HG03558 (cell line): Measurements from ENCODE around the gene TIMP3.

Experiments used
- ATAC-seq: cut with Tn5 transposase; IDR thresholded peaks from one replicate; pipeline ENCODE4 v1.9.1; 2021; ENCODE audit warnings: moderate number of reproducible peaks; ENCODE audit not compliant: unreplicated experiment; ENCODE audit errors: extremely low read depth

Gene TIMP3

DNA sequence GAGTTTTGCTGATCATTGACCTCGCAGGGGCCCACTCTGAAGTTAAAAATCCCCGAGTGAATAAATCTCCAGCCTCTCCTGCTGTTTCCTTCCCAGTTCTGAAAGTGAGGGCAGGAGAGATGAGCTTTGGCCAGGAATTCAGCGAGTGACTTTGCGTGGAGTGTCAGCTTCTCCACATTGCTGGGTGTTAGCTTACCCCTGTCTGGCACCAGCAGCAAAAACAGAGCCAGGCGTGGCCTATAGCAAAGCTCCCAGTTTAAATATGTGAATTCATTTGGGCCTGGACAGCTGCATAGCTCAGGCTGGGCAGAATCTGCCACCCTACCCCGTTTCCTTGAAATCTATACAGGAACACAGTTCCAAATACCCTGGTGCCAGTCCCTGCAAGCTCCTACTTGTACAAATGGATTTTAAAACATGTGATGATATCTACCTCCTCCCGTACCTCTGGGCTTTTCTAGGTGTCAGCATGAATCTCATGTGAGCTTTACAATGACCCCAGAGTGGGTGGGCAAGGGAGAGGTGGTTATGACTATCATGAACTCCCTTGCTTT, 25.6 kb downstream of the TIMP3 start:
- ATAC-seq = no peak

GRCh38 chr22:32828150-32828549, 26.6 kb downstream of the TIMP3 start:
- no peak for ATAC-seq

GRCh38 chr22:32828561-32828960, 27.1 kb downstream of the TIMP3 start:
- no peak for ATAC-seq

DNA sequence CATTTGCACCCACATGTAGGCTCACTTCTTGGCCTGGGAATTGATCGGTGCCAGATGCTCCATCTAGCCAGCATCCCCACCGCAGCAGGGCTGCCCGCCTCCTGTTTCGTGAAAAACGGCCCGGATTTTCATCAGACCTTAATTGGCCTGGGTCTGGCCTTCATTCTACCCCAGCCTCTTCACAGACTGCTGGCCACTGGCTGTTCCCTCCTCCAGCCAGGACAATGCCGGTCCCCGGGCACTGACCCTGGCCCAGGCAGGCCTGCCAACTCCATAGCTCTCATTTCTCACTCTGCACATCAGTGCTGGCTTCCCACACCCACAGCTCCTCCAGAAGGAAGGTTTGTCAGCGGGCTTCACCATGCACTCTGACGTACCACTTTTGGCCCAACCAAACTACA, 27.9 kb downstream of the TIMP3 start:
- ATAC-seq = no peak

DNA sequence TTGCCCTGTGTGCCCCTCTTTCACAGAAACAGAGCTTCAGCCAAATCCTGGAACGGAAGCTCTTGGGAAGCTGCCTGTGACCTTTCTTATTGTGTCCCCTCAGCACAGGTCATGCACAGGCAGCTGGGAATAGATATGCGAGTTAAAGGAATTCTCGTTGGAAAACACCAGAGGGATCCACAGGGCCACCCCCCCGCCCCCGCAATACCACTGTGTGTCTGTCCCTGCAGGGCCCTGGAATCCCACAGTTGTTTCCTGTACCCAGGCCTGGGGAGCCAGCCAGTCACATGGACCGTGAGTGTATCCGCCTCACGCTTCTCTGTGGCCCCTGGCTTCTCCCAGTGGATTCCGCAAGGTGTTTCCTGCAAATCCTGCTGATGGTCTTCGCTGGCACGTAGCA, 29.0 kb downstream of the TIMP3 start:
- no peak for ATAC-seq

GRCh38 chr22:32830957-32831356, 29.5 kb downstream of the TIMP3 start:
- no peak for ATAC-seq

- ATAC-seq = no peak
Observed at GRCh38 chr22:32831584-32831983, 30.1 kb downstream of the TIMP3 start.

DNA sequence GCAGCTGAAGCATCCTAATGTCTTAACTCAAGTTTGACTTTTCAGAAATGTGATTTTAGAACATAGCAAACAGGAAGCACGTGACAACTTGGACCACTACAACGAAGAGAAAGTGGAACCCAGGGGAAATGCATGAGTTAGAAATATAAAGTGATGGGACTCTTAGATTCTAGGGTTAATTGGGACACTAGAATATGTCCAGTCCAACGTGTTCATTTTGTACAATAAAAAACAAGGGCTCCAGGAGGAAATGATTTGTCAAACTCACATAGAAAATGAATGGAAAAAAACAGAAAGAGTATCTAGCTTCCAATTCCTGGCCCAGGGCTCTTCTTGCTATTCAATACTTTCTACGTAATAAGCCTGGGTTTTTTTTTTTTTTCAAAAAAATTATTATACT, 30.7 kb downstream of the TIMP3 start:
- no peak for ATAC-seq

DNA sequence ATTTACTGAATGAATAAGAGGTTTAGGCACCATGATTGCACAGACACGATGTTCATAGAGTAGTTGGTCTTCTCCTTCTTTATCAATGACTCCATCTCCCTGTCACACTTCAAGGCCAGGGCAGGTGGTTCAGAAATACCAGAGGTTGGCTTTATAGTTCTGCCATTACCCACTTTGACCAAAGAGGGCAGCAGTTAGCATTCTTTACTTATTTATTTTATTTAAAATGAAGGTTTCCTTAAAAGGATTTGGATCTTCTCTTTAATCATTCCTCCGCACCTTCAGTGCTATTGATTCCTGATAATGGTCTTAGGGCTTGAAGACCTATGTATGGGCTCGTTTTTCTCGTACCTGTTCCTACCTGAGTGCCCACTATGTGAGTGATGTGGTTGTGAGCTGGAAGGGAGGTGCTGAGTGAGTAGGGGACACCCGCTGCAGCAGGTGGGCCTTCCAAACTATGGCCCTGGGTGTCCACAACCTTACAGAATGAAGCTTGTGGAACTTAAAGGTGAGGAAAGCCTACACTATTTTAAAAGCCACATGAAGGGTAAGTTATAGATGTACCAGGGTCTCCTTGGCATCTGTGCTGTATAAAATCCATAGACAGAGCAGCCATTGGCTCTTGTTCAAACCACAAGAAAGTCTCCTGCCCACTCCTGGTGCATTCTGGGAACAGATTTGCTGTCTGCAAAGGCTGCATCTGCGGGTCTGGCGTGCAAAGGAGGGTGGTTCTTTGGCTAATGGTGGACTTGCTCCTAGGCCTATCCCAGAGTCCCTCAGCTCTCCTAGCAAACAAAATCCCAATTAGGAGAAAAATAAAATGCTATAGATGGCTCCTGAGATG, 35.0 kb downstream of the TIMP3 start:
- ATAC-seq = no peak

GRCh38 chr22:32837142-32837541, 35.6 kb downstream of the TIMP3 start:
- no peak for ATAC-seq

DNA sequence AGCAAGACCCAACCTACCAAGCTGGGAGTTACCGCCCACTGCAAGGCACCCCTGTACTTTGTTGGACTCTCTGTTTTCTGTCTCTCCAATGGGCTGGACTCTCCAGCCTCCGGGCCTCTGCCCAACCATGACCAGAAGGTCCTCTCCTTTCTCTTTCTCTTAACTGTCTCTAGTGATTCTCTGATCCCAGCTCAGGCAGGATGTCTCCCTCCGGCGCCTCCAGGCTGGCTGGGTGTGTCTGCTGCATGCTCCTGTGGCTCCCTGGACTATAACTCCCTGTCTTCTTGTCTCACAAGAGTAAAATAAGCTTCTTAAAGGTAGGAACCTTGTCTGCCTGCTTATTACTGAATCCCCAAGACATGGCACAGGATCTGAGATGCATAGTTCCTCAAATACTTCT, 36.3 kb downstream of the TIMP3 start:
- ATAC-seq = no peak

- ATAC-seq = no peak
Observed at GRCh38 chr22:32839831-32840584, 38.5 kb downstream of the TIMP3 start.

- ATAC-seq = no peak
Observed at GRCh38 chr22:32841175-32841574, 39.7 kb downstream of the TIMP3 start.

DNA sequence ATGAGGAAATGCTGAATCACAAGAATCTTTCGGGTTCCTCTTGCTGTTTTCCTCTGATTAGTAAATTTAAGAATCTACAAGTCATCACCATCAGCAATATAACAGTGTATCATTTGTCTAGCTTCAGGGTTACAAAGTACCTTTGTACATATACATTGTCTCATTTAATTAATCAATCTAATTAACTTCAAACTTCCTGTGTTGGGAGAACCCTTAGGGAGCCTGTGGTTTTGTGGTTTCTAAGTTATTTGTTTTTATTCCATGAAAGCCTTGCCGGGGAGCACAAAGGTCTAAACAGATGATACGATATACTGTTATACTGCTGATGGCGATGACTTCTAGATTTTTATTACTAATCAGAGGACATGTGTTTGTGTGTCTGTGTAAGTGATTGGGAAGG, 41.0 kb downstream of the TIMP3 start:
- no peak for ATAC-seq

- ATAC-seq = no peak
Observed at GRCh38 chr22:32843300-32843699, 41.8 kb downstream of the TIMP3 start.

DNA sequence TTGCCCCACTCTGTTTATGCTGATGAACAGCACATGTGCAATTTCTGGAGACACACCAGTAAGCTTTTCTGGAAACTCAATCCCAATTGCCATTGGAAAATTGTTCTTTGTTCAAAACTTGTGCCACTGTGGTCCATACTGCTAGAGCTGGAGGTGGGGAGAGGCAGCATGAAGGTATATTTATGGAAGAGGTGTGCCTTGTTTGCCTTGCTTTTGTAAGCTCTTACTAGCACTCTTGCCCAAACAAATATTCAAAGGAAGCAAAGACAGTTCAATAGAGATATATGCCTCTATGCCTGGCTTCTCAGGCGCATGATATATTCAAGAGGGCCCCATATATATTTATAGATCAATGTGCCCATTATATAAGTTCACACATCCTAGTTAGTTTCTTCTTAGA, 42.7 kb downstream of the TIMP3 start:
- no peak for ATAC-seq

DNA sequence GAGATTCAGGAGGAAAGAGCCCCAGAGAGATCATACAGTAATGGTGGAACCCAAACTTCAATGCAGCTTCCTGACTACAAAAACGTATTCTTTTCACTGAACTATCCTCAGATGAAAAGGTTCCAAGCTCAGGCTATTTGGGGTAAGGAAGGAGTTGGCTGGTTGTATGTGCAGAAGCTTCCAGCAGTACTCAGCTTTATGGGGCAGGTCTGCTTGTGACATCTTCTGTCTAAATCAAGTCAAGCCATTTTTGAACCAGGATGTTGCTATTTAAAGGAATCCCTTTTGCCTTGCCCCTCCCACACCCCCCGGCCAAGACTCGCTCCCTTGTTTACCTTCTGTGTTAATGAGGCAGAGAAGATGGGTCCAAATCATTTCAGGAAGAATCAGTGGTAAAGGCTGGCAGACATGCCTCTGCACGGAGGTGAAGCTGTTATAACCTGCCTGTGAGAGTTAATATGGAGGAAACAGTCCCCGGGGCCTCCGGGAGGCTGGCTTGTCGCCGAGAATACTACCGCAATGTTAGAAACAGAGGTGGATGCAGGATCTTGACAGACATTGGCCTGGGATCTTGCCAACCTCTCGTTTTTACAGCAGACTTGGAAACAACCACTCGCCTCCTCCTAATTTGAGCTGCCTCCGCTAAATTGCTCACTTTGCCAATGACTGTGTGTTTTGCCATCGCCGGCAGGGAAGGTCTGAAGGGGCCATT, 45.4 kb downstream of the TIMP3 start:
- ATAC-seq = no peak

DNA sequence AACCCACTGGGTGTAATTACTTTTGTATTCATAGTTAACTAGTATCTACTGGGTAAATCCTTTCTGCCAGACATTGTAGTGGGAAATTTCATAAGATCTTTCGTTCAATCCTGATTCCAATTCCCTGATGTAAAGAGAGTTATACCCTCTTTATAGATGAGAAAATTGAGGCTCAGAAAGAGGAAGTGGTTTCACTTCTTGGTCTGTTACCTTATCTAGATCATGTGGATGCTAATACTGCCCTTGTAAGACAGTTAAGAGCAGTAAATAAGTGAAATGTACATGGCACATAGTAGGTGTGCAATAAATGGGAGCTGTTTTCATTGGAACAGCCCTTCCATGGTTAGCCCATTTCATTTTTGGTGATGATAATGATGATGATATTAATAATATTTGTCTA, 46.7 kb downstream of the TIMP3 start:
- ATAC-seq = no peak

GRCh38 chr22:32849501-32849900, 48.0 kb downstream of the TIMP3 start:
- ATAC-seq = no peak

- no peak for ATAC-seq
Observed at GRCh38 chr22:32850157-32850556, 48.7 kb downstream of the TIMP3 start.
